BJ (cell line): ENCODE data around the gene ZBTB7B. TPM values are rescaled to one million over a fixed set of nuclear protein-coding genes. Genes with fewer than 3 reads are reported as not detected.

Source experiments
- CTCF ChIA-PET: fragments of 350-600 bp; formaldehyde crosslinking; extraction: SDS; loops from one replicate; lab custom pipeline; 2021; ENCODE audit warnings: antibody characterized with exemption, inconsistent platforms; lab: Yijun Ruan, JAX
- POLR2A ChIA-PET: fragments of 300-600 bp; sonication (Branson Sonifier 250); formaldehyde crosslinking; extraction: SDS; loops from one replicate; lab custom pipeline; 2021; ENCODE audit warnings: antibody characterized with exemption; lab: Charles Lee
- DNase-seq: peaks from one replicate; pipeline ENCODE4 v3.0.0-alpha.2; 2011; ENCODE audit warnings: low read depth
- H3K27me3 ChIP-seq: 2 replicates; pipeline ENCODE4 v1.6.0; 2011; ENCODE audit warnings: low read length; ENCODE audit not compliant: control insufficient read depth, insufficient read depth
- H3K36me3 ChIP-seq: 2 replicates; pipeline ENCODE4 v1.5.1; 2011; ENCODE audit warnings: low read length; ENCODE audit not compliant: control insufficient read depth, insufficient read depth
- H3K4me3 ChIP-seq: 2 replicates; pipeline ENCODE4 v1.5.1; 2011; ENCODE audit warnings: low read depth, mild to moderate bottlenecking, control low read depth, low read length
- polyA plus RNA-seq: library from polyadenylated mRNA; depleted of rRNA; stranded (reverse); fragments of >200 nt; gene quantifications from 2 replicates; pipeline ENCODE4 v1.2.3, GENCODE V29; 2011
- TF ChIP-seq, protein P1 (sequence below): IDR thresholded peaks from 2 replicates; pipeline ENCODE4 v1.5.1; 2011; ENCODE audit warnings: low read depth, mild to moderate bottlenecking, control low read depth, inconsistent platforms, low read length, moderate library complexity; ENCODE audit not compliant: insufficient read depth

The ZBTB7B gene
- polyA plus RNA-seq, 1 experiment, result 29.4 TPM

DNA sequence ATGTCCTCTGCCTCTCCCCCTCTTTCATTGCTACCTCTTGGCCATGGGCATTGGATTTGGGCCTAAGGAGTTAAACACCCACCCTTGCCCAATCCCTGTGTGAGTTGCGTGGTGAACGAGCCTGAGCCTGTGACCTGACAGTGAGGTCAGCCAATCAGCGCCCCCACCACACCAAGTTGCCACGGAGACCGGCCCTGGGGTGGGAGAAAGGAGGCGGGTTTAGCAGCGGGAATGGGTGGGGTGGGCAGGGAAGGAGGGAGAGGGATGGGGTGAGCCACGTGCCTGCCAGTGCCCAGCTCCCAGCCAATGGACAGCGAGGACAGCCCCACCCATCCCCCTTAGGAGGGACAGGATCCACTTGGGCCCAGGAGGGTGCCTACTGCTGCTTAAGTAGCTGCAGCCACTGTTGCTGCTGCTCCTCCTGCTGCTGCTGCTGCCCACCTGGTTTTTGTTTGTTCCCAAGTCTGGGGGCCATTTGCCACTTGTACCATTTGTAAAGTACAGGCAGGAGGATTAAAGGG is 9.5 kb downstream of the ZBTB7B start:
- no peaks in the 10 kb centered on the region for H3K27me3 ChIP-seq
- ChIA-PET CTCF (interaction anchor here (1.1 to 10.2 kb wide), 3 partner anchors 16 to 50 kb away, joined by 3 to 95 read pairs (median 3); partner anchors contain the start of genes LENEP and PYGO2), POLR2A (no interaction called here)
- DNase-seq, result no peak
- peaks cover 11% of the 10 kb centered on the region for H3K36me3 ChIP-seq
- no peak overlapping the region for H3K4me3 ChIP-seq
- TF ChIP-seq, protein P1, sequence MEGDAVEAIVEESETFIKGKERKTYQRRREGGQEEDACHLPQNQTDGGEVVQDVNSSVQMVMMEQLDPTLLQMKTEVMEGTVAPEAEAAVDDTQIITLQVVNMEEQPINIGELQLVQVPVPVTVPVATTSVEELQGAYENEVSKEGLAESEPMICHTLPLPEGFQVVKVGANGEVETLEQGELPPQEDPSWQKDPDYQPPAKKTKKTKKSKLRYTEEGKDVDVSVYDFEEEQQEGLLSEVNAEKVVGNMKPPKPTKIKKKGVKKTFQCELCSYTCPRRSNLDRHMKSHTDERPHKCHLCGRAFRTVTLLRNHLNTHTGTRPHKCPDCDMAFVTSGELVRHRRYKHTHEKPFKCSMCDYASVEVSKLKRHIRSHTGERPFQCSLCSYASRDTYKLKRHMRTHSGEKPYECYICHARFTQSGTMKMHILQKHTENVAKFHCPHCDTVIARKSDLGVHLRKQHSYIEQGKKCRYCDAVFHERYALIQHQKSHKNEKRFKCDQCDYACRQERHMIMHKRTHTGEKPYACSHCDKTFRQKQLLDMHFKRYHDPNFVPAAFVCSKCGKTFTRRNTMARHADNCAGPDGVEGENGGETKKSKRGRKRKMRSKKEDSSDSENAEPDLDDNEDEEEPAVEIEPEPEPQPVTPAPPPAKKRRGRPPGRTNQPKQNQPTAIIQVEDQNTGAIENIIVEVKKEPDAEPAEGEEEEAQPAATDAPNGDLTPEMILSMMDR, result no peak

DNA sequence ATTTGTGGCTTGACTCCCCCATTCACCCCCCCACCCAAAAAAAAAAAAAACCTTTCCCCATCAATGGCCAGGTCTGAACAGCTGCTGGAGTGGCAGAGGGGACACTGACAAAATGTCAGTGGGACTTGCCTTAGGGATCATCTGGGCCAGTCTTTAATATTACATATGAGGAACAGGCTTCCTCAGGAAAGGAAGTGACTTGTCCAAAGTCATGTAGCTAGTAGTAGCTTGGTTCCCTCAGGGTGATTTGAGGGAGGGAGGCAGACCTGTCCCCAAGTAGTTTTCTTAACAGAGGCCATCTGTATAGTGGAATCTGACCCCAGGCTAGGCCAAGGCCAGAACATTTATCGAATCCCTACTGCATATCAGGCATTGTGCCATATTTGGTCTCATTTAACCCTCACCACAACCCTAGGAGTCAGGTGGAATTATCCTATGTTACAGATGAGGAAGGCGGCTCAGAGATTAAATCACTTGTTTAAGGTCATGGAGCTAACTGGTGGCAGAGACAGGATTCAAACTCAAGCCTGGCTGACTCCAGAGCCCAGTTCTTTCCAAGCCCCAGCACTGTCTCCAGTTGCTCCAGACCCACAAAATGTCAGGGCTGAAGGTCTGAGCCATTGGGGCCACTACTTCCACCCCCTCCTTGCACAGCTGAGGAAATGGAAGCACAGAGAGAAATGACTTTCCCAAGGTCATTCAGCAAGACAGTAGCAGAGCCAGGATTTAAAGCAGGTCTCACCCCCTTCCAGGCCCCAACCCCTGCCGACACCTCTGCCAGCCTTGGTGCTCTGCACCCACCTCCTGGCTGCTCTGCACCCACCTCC is 10.4 kb downstream of the ZBTB7B start:
- ChIA-PET POLR2A (no interaction called here), CTCF (interaction anchor here (10.2 kb wide), 1 partner anchor 17 kb away, joined by 95 read pairs; the partner anchor contains the start of gene LENEP)
- TF ChIP-seq, protein P1, result no peak
- H3K36me3 ChIP-seq, result peaks cover 8% of the 10 kb centered on the region
- H3K4me3 ChIP-seq, result no peak overlapping the region
- DNase-seq, result no peak
- H3K27me3 ChIP-seq, result no peaks in the 10 kb centered on the region

DNA sequence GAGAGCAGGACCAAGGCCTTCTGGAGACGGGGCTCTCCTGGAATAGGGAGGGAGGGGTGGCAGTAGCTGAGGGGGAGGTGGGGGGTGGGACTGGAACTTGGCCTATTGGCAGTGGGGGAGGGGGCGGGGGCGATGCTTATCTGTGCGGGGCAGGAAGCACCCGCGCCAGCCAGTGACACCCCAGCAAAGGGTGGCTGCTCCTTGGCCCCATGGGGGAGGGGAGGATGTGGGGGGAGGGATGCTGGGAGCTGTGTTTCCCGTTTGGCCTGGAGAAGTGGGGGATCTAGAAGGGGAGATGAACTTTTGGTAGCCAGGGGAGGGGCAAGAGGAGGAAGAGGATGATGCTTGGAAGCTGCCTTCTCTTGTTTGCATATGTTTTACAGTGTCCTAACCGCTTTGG is 11.0 kb downstream of the ZBTB7B start:
- POLR2A ChIA-PET, result no interaction called here
- TF ChIP-seq, protein P1, result no peak
- no peak for DNase-seq
- Histone ChIP-seq H3K27me3 (no peaks in the 10 kb centered on the region), H3K4me3 (no peak overlapping the region), H3K36me3 (peaks cover 9% of the 10 kb centered on the region)
- CTCF ChIA-PET, result interaction anchor here (10.2 kb wide), 1 partner anchor 18 kb away, joined by 95 read pairs; the partner anchor contains the start of gene LENEP

DNA sequence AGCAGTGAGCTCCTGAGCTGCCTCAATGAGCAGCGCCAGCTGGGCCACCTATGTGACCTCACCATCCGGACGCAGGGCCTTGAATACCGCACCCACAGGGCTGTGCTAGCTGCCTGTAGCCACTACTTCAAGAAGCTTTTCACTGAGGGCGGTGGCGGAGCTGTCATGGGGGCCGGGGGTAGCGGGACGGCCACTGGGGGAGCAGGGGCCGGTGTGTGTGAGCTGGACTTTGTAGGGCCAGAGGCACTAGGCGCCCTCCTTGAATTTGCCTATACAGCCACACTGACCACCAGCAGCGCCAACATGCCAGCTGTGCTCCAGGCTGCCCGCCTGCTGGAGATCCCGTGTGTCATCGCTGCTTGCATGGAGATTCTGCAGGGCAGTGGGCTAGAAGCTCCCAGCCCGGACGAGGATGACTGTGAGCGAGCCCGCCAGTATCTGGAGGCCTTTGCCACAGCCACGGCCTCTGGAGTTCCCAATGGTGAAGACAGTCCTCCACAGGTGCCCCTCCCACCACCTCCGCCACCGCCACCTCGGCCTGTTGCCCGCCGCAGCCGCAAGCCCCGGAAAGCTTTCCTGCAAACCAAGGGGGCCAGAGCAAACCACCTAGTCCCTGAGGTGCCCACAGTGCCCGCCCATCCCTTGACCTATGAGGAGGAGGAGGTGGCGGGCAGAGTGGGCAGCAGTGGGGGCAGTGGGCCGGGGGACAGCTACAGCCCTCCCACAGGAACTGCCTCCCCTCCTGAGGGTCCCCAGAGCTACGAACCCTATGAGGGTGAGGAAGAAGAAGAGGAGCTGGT is 12.3 kb downstream of the ZBTB7B start:
- ChIA-PET POLR2A (no interaction called here), CTCF (interaction anchor here (1.4 to 10.2 kb wide), 4 partner anchors 9 to 70 kb away, joined by 3 to 95 read pairs (median 39); partner anchors contain the start of genes LENEP and ZBTB7B)
- Histone ChIP-seq H3K4me3 (no peak overlapping the region), H3K27me3 (no peaks in the 10 kb centered on the region), H3K36me3 (peaks cover 9% of the 10 kb centered on the region)
- DNase-seq, result no peak
- TF ChIP-seq, protein P1, result no peak
